GM21381 (cell line): ENCODE data around the gene GIMAP5.

Experiments used
- ATAC-seq: cut with Tn5 transposase; IDR thresholded peaks from one replicate; pipeline ENCODE4 v1.9.1; 2021; ENCODE audit warnings: mild to moderate bottlenecking, moderate library complexity; ENCODE audit not compliant: unreplicated experiment

The GIMAP5 gene

DNA sequence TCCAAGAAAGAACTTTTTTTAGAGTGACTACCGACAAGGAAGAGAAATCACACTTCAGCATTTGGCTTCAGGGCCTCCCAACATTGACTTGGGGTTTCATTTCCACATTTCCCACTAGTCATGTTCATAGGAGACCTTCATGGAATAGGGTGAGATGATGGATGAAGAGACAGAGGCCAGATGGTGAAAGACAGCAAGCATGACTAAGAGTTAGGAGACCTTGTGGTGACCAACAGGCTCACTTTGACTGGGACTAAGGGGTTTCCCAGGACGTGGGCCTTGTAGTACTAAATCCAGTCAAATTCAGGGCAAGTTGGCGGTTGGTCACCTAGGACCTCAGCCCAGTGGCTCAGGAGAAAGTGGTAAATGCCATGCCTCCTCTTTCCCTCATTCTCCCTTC, 3.0 kb upstream of the GIMAP5 start:
- ATAC-seq, result no peak

DNA sequence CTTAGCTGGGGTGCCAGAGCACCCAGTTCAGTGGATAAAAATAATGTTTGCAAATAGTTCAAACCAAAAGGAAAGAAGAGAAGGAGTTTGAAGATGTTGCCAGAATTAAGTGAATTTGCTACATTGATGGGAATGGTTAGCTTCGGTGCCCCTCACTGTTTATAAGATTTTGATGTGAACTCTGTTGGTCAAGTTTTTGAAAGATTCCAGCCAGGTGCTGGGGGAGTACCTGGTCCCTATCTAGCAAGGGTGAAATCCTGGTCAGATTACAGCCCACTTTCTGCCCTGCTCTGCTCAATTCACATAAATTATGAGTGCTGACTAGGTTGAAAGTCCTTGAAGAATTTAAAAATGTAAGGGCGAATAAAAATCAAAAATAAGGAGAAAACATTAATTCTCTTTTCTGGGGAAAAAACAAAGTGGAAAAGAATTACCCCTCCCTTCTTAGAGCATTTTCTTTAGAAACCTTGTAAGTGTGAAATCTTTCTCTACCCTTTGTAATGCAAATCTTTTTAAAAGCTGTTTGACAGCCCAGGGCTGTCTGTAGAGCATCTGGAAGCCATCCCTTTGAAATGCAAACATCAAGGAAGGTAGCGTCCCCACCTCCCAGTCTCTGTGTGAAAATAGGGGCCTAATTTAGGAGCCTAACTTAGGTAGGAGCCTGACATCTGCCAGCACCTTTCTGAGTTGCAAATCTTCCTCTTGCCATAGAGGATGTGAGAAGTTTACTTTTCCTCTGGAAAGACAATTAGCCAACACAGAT, 1.4 kb upstream of the GIMAP5 start:
- no peak for ATAC-seq

DNA sequence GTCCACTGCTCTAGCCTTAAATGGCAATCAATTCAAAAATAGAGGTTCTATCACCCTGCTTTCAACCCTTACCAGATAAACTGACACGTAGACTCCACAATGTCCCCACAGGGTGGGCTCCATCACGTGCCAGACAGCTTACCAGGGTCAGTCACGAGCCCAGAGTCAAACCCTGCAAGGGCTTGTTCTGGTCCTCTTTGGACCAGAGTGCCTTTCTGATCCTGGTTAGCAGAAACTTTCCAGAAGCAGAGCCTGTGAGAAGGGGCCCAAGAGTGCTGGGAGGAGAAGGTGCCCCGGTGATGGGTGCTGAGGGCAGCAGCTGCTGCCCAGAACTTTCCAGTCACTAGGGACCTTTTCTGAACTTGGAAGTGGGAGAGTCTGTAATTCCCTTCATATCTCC, 354 bp upstream of the GIMAP5 start:
- ATAC-seq, result no peak

DNA sequence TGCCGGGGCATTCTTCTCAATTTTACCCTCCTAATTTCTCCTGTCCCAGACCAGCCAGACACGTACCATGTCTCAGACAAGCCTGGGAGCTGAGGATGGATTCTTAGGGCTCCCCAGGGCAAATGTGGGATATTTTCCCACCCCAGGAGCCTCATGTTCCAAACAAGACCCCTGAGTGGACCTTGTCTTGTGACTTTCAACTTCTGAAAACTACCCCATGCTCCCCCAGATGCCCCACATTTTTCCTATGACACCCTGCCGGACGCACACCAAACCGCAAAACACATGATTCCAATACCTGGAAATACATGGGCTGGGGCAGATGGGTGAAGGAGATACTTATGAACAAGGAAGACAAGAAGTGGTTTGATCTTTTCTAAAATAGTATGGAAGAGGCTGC, 874 bp downstream of the GIMAP5 start:
- ATAC-seq, result no peak

- no peak for ATAC-seq
Measured at GRCh38 chr7:150738591-150739001, 1.4 kb downstream of the GIMAP5 start.

GRCh38 chr7:150739033-150739432, 1.8 kb downstream of the GIMAP5 start:
- ATAC-seq, result no peak

GRCh38 chr7:150740053-150740452, 2.8 kb downstream of the GIMAP5 start:
- ATAC-seq, result no peak

GRCh38 chr7:150742286-150742968, 5.2 kb downstream of the GIMAP5 start:
- ATAC-seq, result no peak

GRCh38 chr7:150744041-150744656, 6.9 kb downstream of the GIMAP5 start:
- ATAC-seq, result no peak

- no peak for ATAC-seq
Measured at GRCh38 chr7:150745086-150745485, 7.9 kb downstream of the GIMAP5 start.

- no peak for ATAC-seq
Measured at GRCh38 chr7:150745876-150746275, 8.7 kb downstream of the GIMAP5 start.

DNA sequence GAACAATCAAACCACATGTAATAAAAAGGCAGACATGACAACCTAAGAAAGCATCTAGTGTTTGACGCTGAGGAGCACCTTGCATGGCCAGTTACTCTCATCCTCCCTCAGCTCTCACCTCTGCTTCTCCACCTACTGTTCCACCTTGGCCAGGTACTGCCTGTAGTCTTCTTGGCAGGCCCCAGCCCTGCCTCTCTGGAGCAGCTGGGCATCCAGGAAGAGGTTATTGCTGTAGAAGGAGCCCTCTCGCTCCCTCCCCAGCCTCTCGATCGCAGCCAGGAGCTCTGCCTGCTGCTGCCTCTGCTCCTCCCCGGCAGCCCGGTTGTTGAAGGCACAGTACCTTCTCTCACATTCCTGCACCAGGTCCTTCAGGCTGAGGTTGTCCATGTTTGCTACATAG, 9.7 kb downstream of the GIMAP5 start:
- ATAC-seq, result no peak

DNA sequence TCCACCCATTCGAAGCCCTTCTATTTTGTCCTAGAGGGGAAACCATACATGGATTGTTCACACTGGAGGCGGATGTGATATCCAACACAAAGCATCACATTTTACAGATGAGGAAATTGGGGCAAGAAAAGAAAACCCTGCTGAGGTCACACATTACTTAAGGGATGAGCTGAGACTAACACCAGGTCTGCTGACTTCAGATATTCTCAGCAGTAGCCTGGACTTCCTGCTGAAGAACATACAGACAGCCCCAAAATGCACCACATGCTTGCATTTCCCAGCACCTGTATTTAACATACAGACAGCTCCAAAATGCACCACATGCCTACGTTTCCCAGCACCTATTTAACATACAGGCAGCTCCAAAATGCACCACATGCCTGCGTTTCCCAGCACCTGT, 11.2 kb downstream of the GIMAP5 start:
- no peak for ATAC-seq

- no peak for ATAC-seq
Measured at GRCh38 chr7:150751702-150752101, 14.5 kb downstream of the GIMAP5 start.

DNA sequence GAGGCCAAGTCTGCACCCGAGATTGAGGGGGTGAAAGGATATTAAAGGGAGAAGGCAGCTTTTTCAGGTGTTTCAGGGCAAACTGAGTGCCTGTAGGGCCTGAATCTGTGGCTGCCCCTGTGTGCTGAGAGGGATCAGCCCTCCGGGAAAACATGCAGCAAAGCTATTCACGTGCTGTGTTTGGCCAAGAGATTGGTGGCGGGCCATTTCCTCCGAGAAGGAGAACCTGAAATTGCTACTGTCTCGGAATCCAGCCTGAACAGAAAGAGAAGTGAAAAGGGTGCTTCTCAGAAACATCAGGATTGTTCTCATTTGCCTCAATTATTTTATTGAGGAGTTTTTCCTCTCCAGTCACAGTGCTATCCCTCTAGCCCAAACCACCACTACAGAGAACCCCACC, 16.0 kb downstream of the GIMAP5 start:
- no peak for ATAC-seq

GRCh38 chr7:150753826-150754603, 16.8 kb downstream of the GIMAP5 start:
- no peak for ATAC-seq

DNA sequence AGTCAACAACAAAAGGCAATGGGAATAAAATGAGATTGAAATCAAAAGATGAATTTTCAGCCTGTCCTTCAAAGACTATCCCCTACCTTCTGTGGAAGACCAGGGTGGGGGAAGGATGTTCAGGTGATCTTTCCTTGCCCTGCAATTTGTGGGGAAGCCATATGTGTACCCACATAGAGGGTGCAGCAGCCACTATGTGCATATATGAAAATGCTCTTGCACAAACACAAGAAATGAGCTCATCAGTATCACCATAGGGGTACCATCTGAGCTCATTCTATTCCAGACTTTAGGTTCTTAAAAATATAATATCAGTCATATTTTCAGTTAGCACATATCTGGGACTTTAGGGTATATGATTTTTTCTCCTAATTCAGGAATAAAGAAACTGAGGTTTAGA, 17.7 kb downstream of the GIMAP5 start:
- no peak for ATAC-seq

DNA sequence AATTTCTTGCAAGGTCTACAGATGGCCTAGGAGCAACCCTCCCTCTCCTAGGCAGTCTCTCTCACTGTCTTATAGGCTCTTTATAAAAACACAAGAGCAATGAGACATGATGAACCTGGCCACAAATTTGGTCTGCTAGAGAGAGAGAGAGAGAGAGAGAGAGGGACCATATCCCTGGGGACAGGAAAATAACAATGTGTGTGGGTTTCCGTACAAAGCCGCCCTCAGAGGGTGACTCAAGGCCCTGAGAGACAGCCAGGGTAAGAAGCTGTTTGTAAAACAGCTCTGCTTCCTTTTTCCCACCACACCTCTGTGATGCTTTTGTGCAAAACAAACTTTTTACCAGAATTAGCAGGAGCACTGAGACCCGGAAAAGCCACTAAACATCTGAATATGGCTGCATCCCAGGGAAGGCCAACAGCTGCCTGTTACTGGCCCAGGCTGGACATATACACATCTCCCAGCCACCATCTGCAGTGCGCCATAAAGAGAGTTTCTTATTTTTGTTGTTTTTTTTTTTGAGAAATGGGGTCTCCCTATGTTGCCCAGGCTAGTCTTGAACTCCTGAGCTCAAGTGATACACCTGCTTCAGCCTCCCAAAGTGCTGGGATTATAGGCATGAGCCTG, 18.4 kb downstream of the GIMAP5 start:
- peak; percentile 52 for ATAC-seq

DNA sequence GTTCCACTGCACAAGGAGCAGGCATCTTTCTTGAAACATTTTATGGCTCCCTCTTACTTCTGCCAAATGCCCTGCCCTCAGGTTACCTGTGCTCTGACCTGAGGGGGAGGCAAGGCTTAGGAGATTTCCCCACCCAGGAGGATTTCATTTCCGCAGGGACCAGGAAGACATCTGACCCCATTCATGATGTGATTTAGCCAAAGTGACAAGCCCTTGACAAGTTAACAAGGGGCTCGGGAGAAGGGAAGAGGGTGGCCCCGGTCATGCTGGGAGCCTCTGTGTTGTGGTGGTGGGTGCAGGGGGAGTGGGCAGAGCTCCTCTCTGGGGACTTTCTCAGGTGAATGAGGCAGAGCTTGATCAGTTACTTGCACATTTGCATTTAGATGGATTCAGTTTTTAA, 18.9 kb downstream of the GIMAP5 start:
- ATAC-seq, result no peak

DNA sequence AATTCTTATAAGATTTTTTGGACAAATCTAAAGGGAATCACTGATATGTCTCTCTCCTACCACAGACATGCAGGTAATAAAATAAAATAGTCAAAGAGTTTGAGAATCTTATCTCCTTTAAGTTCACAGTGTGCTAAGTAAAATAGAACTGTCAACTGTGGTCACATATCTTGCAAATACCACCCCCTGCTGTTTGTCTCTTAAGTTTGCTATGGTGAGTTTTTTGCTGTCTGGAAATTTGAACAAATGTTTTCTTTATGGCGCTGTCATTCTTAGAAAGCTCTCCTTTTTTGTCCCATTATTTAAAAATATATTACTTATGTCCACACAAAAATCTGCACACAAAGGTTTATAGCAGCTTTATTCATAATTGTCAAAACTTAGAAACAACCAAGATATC, 19.6 kb downstream of the GIMAP5 start:
- ATAC-seq, result no peak

GRCh38 chr7:150759479-150759878, 22.3 kb downstream of the GIMAP5 start:
- no peak for ATAC-seq
